ENCODE measurements around the gene CHN1. TPM values are rescaled to one million over a fixed set of nuclear protein-coding genes. Genes with fewer than 3 reads are reported as not detected.

CHN1 gene
- polyA plus RNA-seq, 2 donors = 1.1 to 3.2 TPM

GRCh38 chr2:174967691-174968260 is 37.4 kb downstream of the CHN1 start:
- Histone ChIP-seq H3K27me3 (ENCODE audit: control insufficient read depth in 1 of 2, insufficient read depth in 2 of 2, low read length in 2 of 2) (no peaks in the 10 kb centered on the region), H3K4me3 (ENCODE audit: low read depth in 1 of 2, low read length in 2 of 2) (no peak overlapping the region), H3K9me3 (ENCODE audit: control insufficient read depth in 2 of 2, insufficient read depth in 1 of 2, low read depth in 1 of 2, low read length in 1 of 2) (no peaks in the 10 kb centered on the region), H3K36me3 (ENCODE audit: control insufficient read depth in 2 of 2, insufficient read depth in 2 of 2, low read length in 1 of 2) (no peaks in the 10 kb centered on the region), H3K4me1 (ENCODE audit: control insufficient read depth in 2 of 2, insufficient read depth in 2 of 2, low read length in 1 of 2) (no peaks in the 10 kb centered on the region), H3K27ac (ENCODE audit: low read depth in 2 of 2, low read length in 1 of 2) (no peak overlapping the region)
- 62 to 63% methylated on average over 3 of the region's 3 CpGs for WGBS, 2 donors

DNA sequence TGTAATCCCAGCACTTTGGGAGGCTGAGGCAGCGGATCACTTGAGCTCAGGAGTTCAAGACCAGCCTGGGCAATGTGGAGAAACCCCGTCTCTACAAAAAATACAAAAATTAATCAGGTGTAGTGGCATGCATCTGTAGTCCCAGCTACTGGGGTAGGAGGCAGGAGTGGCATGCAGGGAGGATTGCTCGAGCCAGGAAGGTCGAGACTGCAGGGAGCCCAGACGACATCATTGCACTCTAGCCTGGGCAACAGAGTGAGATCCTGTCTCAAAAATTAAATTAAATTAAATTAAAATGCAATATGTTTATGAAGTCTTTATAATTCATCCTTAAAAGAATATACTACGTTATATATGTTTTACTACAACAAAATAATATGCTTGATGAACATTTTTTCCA is 38.1 kb downstream of the CHN1 start:
- no peaks in the 10 kb centered on the region for H3K4me1 ChIP-seq (ENCODE audit: control insufficient read depth in 2 of 2, insufficient read depth in 2 of 2, low read length in 1 of 2)
- H3K4me3 ChIP-seq (ENCODE audit: low read depth in 1 of 2, low read length in 2 of 2) = no peak overlapping the region
- no peaks in the 10 kb centered on the region for H3K36me3 ChIP-seq (ENCODE audit: control insufficient read depth in 2 of 2, insufficient read depth in 2 of 2, low read length in 1 of 2)
- H3K27me3 ChIP-seq (ENCODE audit: control insufficient read depth in 1 of 2, insufficient read depth in 2 of 2, low read length in 2 of 2) = no peaks in the 10 kb centered on the region
- H3K27ac ChIP-seq (ENCODE audit: low read depth in 2 of 2, low read length in 1 of 2) = no peak overlapping the region
- no peaks in the 10 kb centered on the region for H3K9me3 ChIP-seq (ENCODE audit: control insufficient read depth in 2 of 2, insufficient read depth in 1 of 2, low read depth in 1 of 2, low read length in 1 of 2)
- WGBS, 2 donors = 84 to 92% methylated on average over 6 of the region's 6 CpGs

- H3K9me3 ChIP-seq (ENCODE audit: control insufficient read depth in 2 of 2, insufficient read depth in 1 of 2, low read depth in 1 of 2, low read length in 1 of 2) = no peaks in the 10 kb centered on the region
- no peaks in the 10 kb centered on the region for H3K27me3 ChIP-seq (ENCODE audit: control insufficient read depth in 1 of 2, insufficient read depth in 2 of 2, low read length in 2 of 2)
- no peak overlapping the region for H3K4me3 ChIP-seq (ENCODE audit: low read depth in 1 of 2, low read length in 2 of 2)
- WGBS, 2 donors = 17 to 31% methylated on average over 5 of the region's 5 CpGs
- H3K4me1 ChIP-seq (ENCODE audit: control insufficient read depth in 2 of 2, insufficient read depth in 2 of 2, low read length in 1 of 2) = no peaks in the 10 kb centered on the region
- H3K27ac ChIP-seq (ENCODE audit: low read depth in 2 of 2, low read length in 1 of 2) = no peak overlapping the region
- H3K36me3 ChIP-seq (ENCODE audit: control insufficient read depth in 2 of 2, insufficient read depth in 2 of 2, low read length in 1 of 2) = no peaks in the 10 kb centered on the region
These were observed 39.0 kb downstream of the CHN1 start for GRCh38 chr2:174965992-174966744.

- Histone ChIP-seq H3K27ac (ENCODE audit: low read depth in 2 of 2, low read length in 1 of 2) (no peak overlapping the region), H3K36me3 (ENCODE audit: control insufficient read depth in 2 of 2, insufficient read depth in 2 of 2, low read length in 1 of 2) (no peaks in the 10 kb centered on the region), H3K9me3 (ENCODE audit: control insufficient read depth in 2 of 2, insufficient read depth in 1 of 2, low read depth in 1 of 2, low read length in 1 of 2) (no peaks in the 10 kb centered on the region), H3K27me3 (ENCODE audit: control insufficient read depth in 1 of 2, insufficient read depth in 2 of 2, low read length in 2 of 2) (no peaks in the 10 kb centered on the region), H3K4me3 (ENCODE audit: low read depth in 1 of 2, low read length in 2 of 2) (no peak overlapping the region), H3K4me1 (ENCODE audit: control insufficient read depth in 2 of 2, insufficient read depth in 2 of 2, low read length in 1 of 2) (no peaks in the 10 kb centered on the region)
- WGBS, 2 donors = 78 to 84% methylated on average over 3 of the region's 3 CpGs
These were observed 39.6 kb downstream of the CHN1 start for GRCh38 chr2:174965551-174965950.

DNA sequence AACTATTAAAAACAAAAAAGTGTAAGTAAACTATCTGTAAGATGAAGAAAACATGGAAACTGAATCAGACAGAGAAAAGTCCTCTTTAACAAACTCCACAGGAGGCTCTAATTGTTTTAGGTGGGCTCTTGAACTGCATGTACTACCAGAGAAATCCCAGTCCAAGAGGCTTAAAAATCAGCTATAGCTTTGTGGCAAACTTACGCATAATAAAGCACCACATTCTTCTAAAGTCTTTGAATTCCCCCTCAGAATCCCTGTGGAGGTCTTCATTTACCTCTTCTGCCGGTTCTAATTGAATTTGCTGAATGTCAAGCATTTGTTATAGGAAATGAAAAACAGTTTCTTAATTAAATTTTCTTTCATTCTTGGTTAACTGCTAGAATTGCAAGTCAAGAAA is 40.8 kb downstream of the CHN1 start:
- Histone ChIP-seq H3K4me1 (ENCODE audit: control insufficient read depth in 2 of 2, insufficient read depth in 2 of 2, low read length in 1 of 2) (no peaks in the 10 kb centered on the region), H3K36me3 (ENCODE audit: control insufficient read depth in 2 of 2, insufficient read depth in 2 of 2, low read length in 1 of 2) (no peaks in the 10 kb centered on the region), H3K27me3 (ENCODE audit: control insufficient read depth in 1 of 2, insufficient read depth in 2 of 2, low read length in 2 of 2) (no peaks in the 10 kb centered on the region), H3K4me3 (ENCODE audit: low read depth in 1 of 2, low read length in 2 of 2) (no peak overlapping the region), H3K27ac (ENCODE audit: low read depth in 2 of 2, low read length in 1 of 2) (no peak overlapping the region), H3K9me3 (ENCODE audit: control insufficient read depth in 2 of 2, insufficient read depth in 1 of 2, low read depth in 1 of 2, low read length in 1 of 2) (no peaks in the 10 kb centered on the region)
- WGBS, 2 donors = 91 to 94% methylated on average over 2 of the region's 2 CpGs

GRCh38 chr2:174963437-174964400 is 41.5 kb downstream of the CHN1 start:
- Histone ChIP-seq H3K36me3 (ENCODE audit: control insufficient read depth in 2 of 2, insufficient read depth in 2 of 2, low read length in 1 of 2) (no peaks in the 10 kb centered on the region), H3K4me1 (ENCODE audit: control insufficient read depth in 2 of 2, insufficient read depth in 2 of 2, low read length in 1 of 2) (no peaks in the 10 kb centered on the region), H3K27me3 (ENCODE audit: control insufficient read depth in 1 of 2, insufficient read depth in 2 of 2, low read length in 2 of 2) (no peaks in the 10 kb centered on the region), H3K4me3 (ENCODE audit: low read depth in 1 of 2, low read length in 2 of 2) (no peak overlapping the region), H3K27ac (ENCODE audit: low read depth in 2 of 2, low read length in 1 of 2) (no peak overlapping the region), H3K9me3 (ENCODE audit: control insufficient read depth in 2 of 2, insufficient read depth in 1 of 2, low read depth in 1 of 2, low read length in 1 of 2) (no peaks in the 10 kb centered on the region)
- WGBS, 2 donors = 87 to 90% methylated on average over 7 of the region's 7 CpGs

DNA sequence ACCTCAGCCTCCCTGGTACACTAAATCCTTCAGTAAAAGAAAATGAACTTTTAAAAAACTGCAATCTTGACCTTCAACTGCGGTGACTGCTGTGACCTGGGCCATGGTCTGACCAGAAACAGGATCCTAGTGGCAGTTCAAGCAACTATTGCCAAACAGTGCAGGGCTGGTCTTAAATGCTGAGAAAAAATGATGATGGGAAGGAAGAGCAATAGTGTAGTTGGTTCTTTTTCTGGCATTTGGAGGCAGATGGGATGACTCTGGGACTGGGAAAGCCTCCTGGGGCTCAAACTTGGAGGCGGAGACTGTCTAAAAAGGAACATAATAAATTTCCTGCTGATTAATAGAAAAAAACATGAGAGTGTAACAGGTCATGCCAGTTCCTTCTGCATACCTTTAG is 45.4 kb downstream of the CHN1 start:
- WGBS, 2 donors = 60 to 72% methylated on average over 2 of the region's 2 CpGs
- Histone ChIP-seq H3K4me1 (ENCODE audit: control insufficient read depth in 2 of 2, insufficient read depth in 2 of 2, low read length in 1 of 2) (no peaks in the 10 kb centered on the region), H3K27ac (ENCODE audit: low read depth in 2 of 2, low read length in 1 of 2) (no peak overlapping the region), H3K27me3 (ENCODE audit: control insufficient read depth in 1 of 2, insufficient read depth in 2 of 2, low read length in 2 of 2) (no peaks in the 10 kb centered on the region), H3K9me3 (ENCODE audit: control insufficient read depth in 2 of 2, insufficient read depth in 1 of 2, low read depth in 1 of 2, low read length in 1 of 2) (no peaks in the 10 kb centered on the region), H3K36me3 (ENCODE audit: control insufficient read depth in 2 of 2, insufficient read depth in 2 of 2, low read length in 1 of 2) (no peaks in the 10 kb centered on the region), H3K4me3 (ENCODE audit: low read depth in 1 of 2, low read length in 2 of 2) (no peak overlapping the region)

DNA sequence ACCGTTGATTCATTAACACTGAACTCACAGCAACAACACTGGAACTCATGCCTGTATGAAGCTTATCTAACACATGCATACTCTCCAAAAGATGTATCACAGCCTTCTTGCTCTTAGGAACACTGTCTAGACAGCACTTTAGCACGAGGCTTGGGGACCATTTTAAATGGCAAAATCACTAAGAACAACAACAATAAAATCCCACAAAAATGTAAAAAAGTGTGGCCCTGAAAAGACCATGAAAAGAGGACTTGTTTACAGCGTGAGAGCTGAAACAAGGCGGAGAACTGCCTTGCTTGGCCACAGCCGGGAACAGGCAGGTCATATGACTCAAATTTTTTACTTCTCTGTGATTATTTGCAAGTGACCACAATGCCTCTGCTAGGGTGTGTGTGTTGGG is 48.1 kb downstream of the CHN1 start:
- Histone ChIP-seq H3K27ac (ENCODE audit: low read depth in 2 of 2, low read length in 1 of 2) (no peak overlapping the region), H3K27me3 (ENCODE audit: control insufficient read depth in 1 of 2, insufficient read depth in 2 of 2, low read length in 2 of 2) (no peaks in the 10 kb centered on the region), H3K4me3 (ENCODE audit: low read depth in 1 of 2, low read length in 2 of 2) (no peak overlapping the region), H3K4me1 (ENCODE audit: control insufficient read depth in 2 of 2, insufficient read depth in 2 of 2, low read length in 1 of 2) (no peaks in the 10 kb centered on the region), H3K36me3 (ENCODE audit: control insufficient read depth in 2 of 2, insufficient read depth in 2 of 2, low read length in 1 of 2) (no peaks in the 10 kb centered on the region), H3K9me3 (ENCODE audit: control insufficient read depth in 2 of 2, insufficient read depth in 1 of 2, low read depth in 1 of 2, low read length in 1 of 2) (no peaks in the 10 kb centered on the region)
- 79 to 84% methylated on average over 5 of the region's 5 CpGs for WGBS, 2 donors

DNA sequence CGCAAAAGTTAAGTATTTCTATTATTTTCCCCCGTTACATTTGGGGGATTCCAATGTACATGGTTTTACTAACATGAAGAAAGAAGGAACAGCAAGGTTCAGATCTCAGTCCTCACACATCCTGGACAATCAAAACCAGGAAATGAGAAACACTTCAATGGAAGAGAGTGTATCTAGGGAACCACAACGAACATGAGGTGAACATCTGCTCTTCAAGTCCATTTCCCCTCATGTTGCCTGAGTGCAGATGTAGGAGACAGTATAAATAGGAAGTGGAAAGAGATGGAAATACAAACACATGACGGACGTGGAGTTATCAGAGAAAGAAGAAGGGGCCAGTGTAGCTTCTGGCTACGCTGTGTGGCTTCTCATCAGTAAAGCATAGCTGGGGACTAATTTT is 52.6 kb downstream of the CHN1 start:
- Histone ChIP-seq H3K27ac (ENCODE audit: low read depth in 2 of 2, low read length in 1 of 2) (no peak overlapping the region), H3K4me1 (ENCODE audit: control insufficient read depth in 2 of 2, insufficient read depth in 2 of 2, low read length in 1 of 2) (no peaks in the 10 kb centered on the region), H3K9me3 (ENCODE audit: control insufficient read depth in 2 of 2, insufficient read depth in 1 of 2, low read depth in 1 of 2, low read length in 1 of 2) (no peaks in the 10 kb centered on the region), H3K36me3 (ENCODE audit: control insufficient read depth in 2 of 2, insufficient read depth in 2 of 2, low read length in 1 of 2) (no peaks in the 10 kb centered on the region), H3K4me3 (ENCODE audit: low read depth in 1 of 2, low read length in 2 of 2) (no peak overlapping the region), H3K27me3 (ENCODE audit: control insufficient read depth in 1 of 2, insufficient read depth in 2 of 2, low read length in 2 of 2) (no peaks in the 10 kb centered on the region)
- 67 to 68% methylated on average over 6 of the region's 6 CpGs for WGBS, 2 donors
